BE2C (cell line): ENCODE results near the gene ZNF32.

Source experiments
- DNase-seq: peaks from one replicate; pipeline ENCODE4 v3.0.0-alpha.2; 2020
- H3K27me3 ChIP-seq: fragments of 250-450 bp; sonication (Bioruptor Pico); 2 replicates; pipeline ENCODE4 v1.5.1; 2020; ENCODE audit warnings: mild to moderate bottlenecking
- H3K36me3 ChIP-seq: fragments of 250-450 bp; sonication (Bioruptor Pico); 2 replicates; pipeline ENCODE4 v1.5.1; 2020; ENCODE audit warnings: mild to moderate bottlenecking
- H3K4me1 ChIP-seq: fragments of 250-450 bp; sonication (Bioruptor Pico); 2 replicates; pipeline ENCODE4 v1.5.1; 2020
- H3K4me3 ChIP-seq: 2 replicates; pipeline ENCODE4 v1.5.1; 2011; ENCODE audit warnings: low read depth, low read length
- H3K9me3 ChIP-seq: fragments of 250-450 bp; sonication (Bioruptor Pico); 2 replicates; pipeline ENCODE4 v1.5.1; 2020
- CTCF ChIP-seq: IDR thresholded peaks from 2 replicates; pipeline ENCODE4 v1.5.1; 2012; ENCODE audit warnings: mild to moderate bottlenecking, low read depth, low read length

Gene ZNF32

GRCh38 chr10:43678654-43679053, 30.0 kb upstream of the ZNF32 start:
- Histone ChIP-seq H3K27me3 (no peaks in the 10 kb centered on the region), H3K4me3 (no peak overlapping the region), H3K36me3 (no peaks in the 10 kb centered on the region), H3K9me3 (no peaks in the 10 kb centered on the region), H3K4me1 (no peaks in the 10 kb centered on the region; the same call in 1 of the 2 replicates)
- DNase-seq: no peak
- TF ChIP-seq CTCF: no peak

GRCh38 chr10:43676901-43677300, 28.2 kb upstream of the ZNF32 start:
- H3K36me3 ChIP-seq: no peaks in the 10 kb centered on the region
- H3K4me1 ChIP-seq: no peaks in the 10 kb centered on the region; the same call in 1 of the 2 replicates
- no peak for TF ChIP-seq CTCF
- no peaks in the 10 kb centered on the region for H3K9me3 ChIP-seq
- no peaks in the 10 kb centered on the region for H3K27me3 ChIP-seq
- no peak for DNase-seq
- no peak overlapping the region for H3K4me3 ChIP-seq

GRCh38 chr10:43676331-43676730, 27.6 kb upstream of the ZNF32 start:
- no peak for DNase-seq
- Histone ChIP-seq H3K27me3 (0 out of 2 replicates have a peak, but pooled peaks cover 1% of the 10 kb centered on the region), H3K36me3 (no peaks in the 10 kb centered on the region), H3K4me3 (no peak overlapping the region), H3K9me3 (no peaks in the 10 kb centered on the region), H3K4me1 (no peaks in the 10 kb centered on the region; the same call in 1 of the 2 replicates)
- TF ChIP-seq CTCF: no peak

GRCh38 chr10:43674553-43675210, 26.0 kb upstream of the ZNF32 start:
- no peak for TF ChIP-seq CTCF
- Histone ChIP-seq H3K27me3 (0 out of 2 replicates have a peak, but pooled peaks cover 2% of the 10 kb centered on the region), H3K4me3 (no peak overlapping the region), H3K4me1 (no peaks in the 10 kb centered on the region; the same call in 1 of the 2 replicates), H3K36me3 (no peaks in the 10 kb centered on the region), H3K9me3 (no peaks in the 10 kb centered on the region)
- DNase-seq: no peak

- no peaks in the 10 kb centered on the region for H3K4me1 ChIP-seq
- H3K9me3 ChIP-seq: no peaks in the 10 kb centered on the region
- H3K36me3 ChIP-seq: no peaks in the 10 kb centered on the region
- 0 out of 2 replicates have a peak, but pooled peaks cover 2% of the 10 kb centered on the region for H3K27me3 ChIP-seq
- no peak for DNase-seq
- no peak for TF ChIP-seq CTCF
- no peak overlapping the region for H3K4me3 ChIP-seq
Measured at GRCh38 chr10:43673471-43673870, 24.8 kb upstream of the ZNF32 start.
